Measurements from ENCODE around the gene FLT3.

FLT3 gene

GRCh38 chr13:28041501-28041900 is 58.9 kb downstream of the FLT3 start:
- Histone ChIP-seq H3K9me3 (ENCODE audit: control insufficient read depth, insufficient read depth, low read depth, low read length) (no peaks in the 10 kb centered on the region), H3K27ac (ENCODE audit: extremely low read depth, low read depth, low read length) (no peak overlapping the region), H3K36me3 (ENCODE audit: control insufficient read depth in 2 of 2, insufficient read depth in 1 of 2, low read length in 2 of 2) (no peaks in the 10 kb centered on the region), H3K4me3 (ENCODE audit: low read depth, low read length) (no peak overlapping the region), H3K4me1 (ENCODE audit: control insufficient read depth, insufficient read depth, low read length) (no peaks in the 10 kb centered on the region)
- CTCF ChIA-PET: interaction anchor here (0.6 kb wide), 1 partner anchor 619 kb away, joined by 3 read pairs; no protein-coding TSS in a partner anchor
- POLR2A ChIA-PET: no interaction called here
- TF ChIP-seq ZNF645 (tag by site-specific recombination; IDR thresholded peaks at IDR 0.05) (no peak), ZNF560 (tag by site-specific recombination; IDR thresholded peaks at IDR 0.05; ENCODE audit: borderline replicate concordance) (no peak), ZNF302 (tag by site-specific recombination; IDR thresholded peaks at IDR 0.05; ENCODE audit: low read depth) (no peak), YY1 (tag by site-specific recombination; IDR thresholded peaks at IDR 0.05) (no peak), ZEB2 (tag by site-specific recombination; IDR thresholded peaks at IDR 0.05) (no peak), ZNF426 (tag by site-specific recombination; IDR thresholded peaks at IDR 0.05) (no peak), ZNF174 (tag by site-specific recombination; IDR thresholded peaks at IDR 0.05) (no peak), OSR2 (tag by site-specific recombination; IDR thresholded peaks at IDR 0.05) (no peak), ZNF707 (tag by site-specific recombination; IDR thresholded peaks at IDR 0.05) (no peak), MYNN (tag by site-specific recombination; IDR thresholded peaks at IDR 0.05; ENCODE audit: borderline replicate concordance) (no peak), ZNF221 (tag by site-specific recombination; IDR thresholded peaks at IDR 0.05; ENCODE audit: borderline replicate concordance) (no peak), KLF17 (tag by site-specific recombination; IDR thresholded peaks at IDR 0.05) (no peak), ZNF114 (tag by site-specific recombination; IDR thresholded peaks at IDR 0.05) (no peak), ZFP3 (tag by site-specific recombination; IDR thresholded peaks at IDR 0.05; ENCODE audit: low read depth) (no peak), ZNF133 (tag by site-specific recombination; IDR thresholded peaks at IDR 0.05) (no peak), EGR2 (tag by site-specific recombination; IDR thresholded peaks at IDR 0.05; ENCODE audit: low read depth) (no peak), ZBTB8A (tag by site-specific recombination; IDR thresholded peaks at IDR 0.05) (no peak), ZNF530 (tag by site-specific recombination; IDR thresholded peaks at IDR 0.05; ENCODE audit: low read depth) (no peak), GLIS1 (tag by site-specific recombination; IDR thresholded peaks at IDR 0.05) (no peak)

- no peaks in the 10 kb centered on the region for H3K36me3 ChIP-seq (ENCODE audit: control insufficient read depth in 2 of 2, insufficient read depth in 1 of 2, low read length in 2 of 2)
- no peaks in the 10 kb centered on the region for H3K9me3 ChIP-seq (ENCODE audit: control insufficient read depth, insufficient read depth, low read depth, low read length)
- POLR2A ChIA-PET: no interaction called here
- H3K27ac ChIP-seq (ENCODE audit: extremely low read depth, low read depth, low read length): no peak overlapping the region
- H3K4me1 ChIP-seq (ENCODE audit: control insufficient read depth, insufficient read depth, low read length): no peaks in the 10 kb centered on the region
- H3K4me3 ChIP-seq (ENCODE audit: low read depth, low read length): no peak overlapping the region
- CTCF ChIA-PET: interaction anchor here (0.6 kb wide), 1 partner anchor 619 kb away, joined by 3 read pairs; no protein-coding TSS in a partner anchor
- no peak for TF ChIP-seq ZNF433 (tag by site-specific recombination; IDR thresholded peaks at IDR 0.05; ENCODE audit: low read depth)
- no peak for TF ChIP-seq HIC1 (tag by site-specific recombination; IDR thresholded peaks at IDR 0.05)
- TF ChIP-seq ZSCAN18 (tag by site-specific recombination; IDR thresholded peaks at IDR 0.05): no peak
- no peak for TF ChIP-seq ZNF175 (tag by site-specific recombination; IDR thresholded peaks at IDR 0.05)
- no peak for TF ChIP-seq KLF10 (tag by site-specific recombination; IDR thresholded peaks at IDR 0.05)
- no peak for TF ChIP-seq GLIS1 (tag by site-specific recombination; IDR thresholded peaks at IDR 0.05)
- TF ChIP-seq ZNF76 (tag by site-specific recombination; IDR thresholded peaks at IDR 0.05; ENCODE audit: borderline replicate concordance, low read depth): no peak
- no peak for TF ChIP-seq ZNF221 (tag by site-specific recombination; IDR thresholded peaks at IDR 0.05; ENCODE audit: borderline replicate concordance)
These were observed 59.3 kb downstream of the FLT3 start for GRCh38 chr13:28041031-28041461.
